HL-60 (cell line): ENCODE measurements around the gene DPP10.

ENCODE experiments used
- CTCF ChIP-seq: IDR thresholded peaks from one replicate; pipeline ENCODE4 v1.5.1; 2011; ENCODE audit warnings: low read length, control low read depth, inconsistent platforms; ENCODE audit not compliant: insufficient read depth
- POLR2AphosphoS5 ChIP-seq: IDR thresholded peaks from 2 replicates; pipeline ENCODE4 v1.6.1; 2012; ENCODE audit warnings: low read depth

DNA sequence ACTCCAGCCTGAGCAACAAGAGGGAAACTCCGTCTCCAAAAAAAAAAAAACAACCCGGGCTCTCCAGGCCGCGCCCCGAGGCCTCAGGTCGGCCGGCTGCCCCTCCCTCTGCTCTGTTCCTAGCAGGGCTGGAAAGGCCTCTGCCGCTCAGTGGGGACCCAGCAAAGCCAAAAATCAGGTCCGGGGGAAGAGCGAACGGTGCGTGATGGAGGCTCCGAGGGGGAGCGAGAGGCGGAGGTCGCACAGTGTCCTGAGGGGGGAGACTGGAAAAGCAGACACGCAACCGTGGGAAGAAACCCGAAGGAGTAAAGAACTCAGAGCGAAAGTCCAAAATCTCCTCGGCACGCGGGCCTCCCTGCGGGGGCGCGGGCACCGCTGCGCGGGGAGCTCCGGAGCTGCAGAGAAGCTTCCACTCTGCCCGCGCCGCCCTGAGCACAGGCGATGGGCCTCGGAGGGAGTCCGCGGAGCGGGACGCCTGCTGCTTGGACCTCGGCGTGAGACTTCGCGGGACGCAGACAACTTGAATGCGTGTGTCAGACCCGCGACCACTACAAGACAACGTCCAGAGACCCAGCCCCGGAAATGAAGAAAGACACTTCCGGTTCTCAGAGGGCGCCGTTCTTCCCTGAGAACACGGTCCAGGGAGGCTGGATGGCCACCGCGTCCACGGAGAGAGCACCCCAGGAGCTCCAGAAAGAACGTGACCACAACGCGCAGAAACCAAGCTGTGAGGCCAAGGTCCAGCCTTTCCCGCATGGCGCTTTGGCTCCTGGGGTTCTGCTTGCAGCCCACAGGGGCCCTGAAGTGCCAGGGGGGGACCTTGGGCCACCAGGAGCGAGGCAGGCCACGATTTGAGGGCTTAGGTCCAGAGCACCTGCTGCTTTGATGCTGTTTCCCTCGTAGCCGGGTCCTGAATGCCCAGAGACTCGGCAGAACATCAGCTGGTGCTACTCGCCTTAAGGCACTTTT lies 219.8 kb downstream of the DPP10 start:
- TF ChIP-seq CTCF (no peak), POLR2AphosphoS5 (no peak)
